ENCODE measurements around the gene DUSP5. TPM values are rescaled to one million over a fixed set of nuclear protein-coding genes. Genes with fewer than 3 reads are reported as not detected.

Gene DUSP5
- total RNA-seq, 4 donors from 2014 or later = 0.75 to 2.8 (median 2.5) TPM; not detected in 1

- Histone ChIP-seq H3K27ac (no peak overlapping the region), H3K27me3 (no peaks in the 10 kb centered on the region), H3K9me3 (no peaks in the 10 kb centered on the region), H3K4me3 (no peak overlapping the region), H3K36me3 (no peaks in the 10 kb centered on the region), H3K4me1 (no peaks in the 10 kb centered on the region)
- ATAC-seq (no peak), DNase-seq (no peak)
- in situ Hi-C loops (cut with MboI; ENCODE audit: low sequenced_read_pairs in 4 of 4) = no loop called here
- no peak for TF ChIP-seq POLR2A (IDR thresholded peaks at IDR 0.05)
- TF ChIP-seq, protein P1, sequence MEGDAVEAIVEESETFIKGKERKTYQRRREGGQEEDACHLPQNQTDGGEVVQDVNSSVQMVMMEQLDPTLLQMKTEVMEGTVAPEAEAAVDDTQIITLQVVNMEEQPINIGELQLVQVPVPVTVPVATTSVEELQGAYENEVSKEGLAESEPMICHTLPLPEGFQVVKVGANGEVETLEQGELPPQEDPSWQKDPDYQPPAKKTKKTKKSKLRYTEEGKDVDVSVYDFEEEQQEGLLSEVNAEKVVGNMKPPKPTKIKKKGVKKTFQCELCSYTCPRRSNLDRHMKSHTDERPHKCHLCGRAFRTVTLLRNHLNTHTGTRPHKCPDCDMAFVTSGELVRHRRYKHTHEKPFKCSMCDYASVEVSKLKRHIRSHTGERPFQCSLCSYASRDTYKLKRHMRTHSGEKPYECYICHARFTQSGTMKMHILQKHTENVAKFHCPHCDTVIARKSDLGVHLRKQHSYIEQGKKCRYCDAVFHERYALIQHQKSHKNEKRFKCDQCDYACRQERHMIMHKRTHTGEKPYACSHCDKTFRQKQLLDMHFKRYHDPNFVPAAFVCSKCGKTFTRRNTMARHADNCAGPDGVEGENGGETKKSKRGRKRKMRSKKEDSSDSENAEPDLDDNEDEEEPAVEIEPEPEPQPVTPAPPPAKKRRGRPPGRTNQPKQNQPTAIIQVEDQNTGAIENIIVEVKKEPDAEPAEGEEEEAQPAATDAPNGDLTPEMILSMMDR (IDR thresholded peaks at IDR 0.05 in 4 of 5, conservative IDR thresholded peaks at IDR 0.05 in 1 of 5) = no peak
- intact Hi-C loops (cut with DNase I; ENCODE audit: low total_unique reads) = no loop called here
These were observed 17.3 kb upstream of the DUSP5 start for GRCh38 chr10:110480387-110480786.

DNA sequence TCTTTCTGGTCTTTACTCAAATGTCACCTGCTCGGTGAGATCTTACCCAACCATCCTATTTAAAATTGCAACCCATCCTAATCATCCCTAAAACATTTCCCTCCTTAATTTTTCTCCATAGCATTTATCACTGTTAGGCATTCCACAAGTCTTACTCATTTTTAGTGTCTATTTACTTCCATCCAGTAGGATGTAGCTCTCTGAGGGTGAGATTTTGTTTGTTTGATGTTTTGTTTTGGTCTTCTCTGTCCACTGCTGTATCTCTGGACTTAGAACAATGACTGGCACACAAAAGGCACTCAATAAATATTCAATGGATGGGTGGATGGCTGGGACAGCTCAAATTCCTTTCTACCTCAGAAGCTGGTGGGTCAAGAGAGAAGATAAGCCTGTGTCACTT lies 15.8 kb upstream of the DUSP5 start:
- Histone ChIP-seq H3K27ac (no peak overlapping the region), H3K36me3 (no peaks in the 10 kb centered on the region), H3K4me1 (no peaks in the 10 kb centered on the region), H3K27me3 (no peaks in the 10 kb centered on the region), H3K9me3 (no peaks in the 10 kb centered on the region), H3K4me3 (no peak overlapping the region)
- in situ Hi-C loops (cut with MboI; ENCODE audit: low sequenced_read_pairs in 4 of 4) = no loop called here
- intact Hi-C loops (cut with DNase I; ENCODE audit: low total_unique reads) = no loop called here
- TF ChIP-seq POLR2A (IDR thresholded peaks at IDR 0.05) = no peak
- TF ChIP-seq, protein P1 (IDR thresholded peaks at IDR 0.05 in 4 of 5, conservative IDR thresholded peaks at IDR 0.05 in 1 of 5) = no peak
- DNase-seq = no peak
- no peak for ATAC-seq

- Histone ChIP-seq H3K36me3 (no peaks in the 10 kb centered on the region), H3K27me3 (no peaks in the 10 kb centered on the region), H3K4me3 (no peak overlapping the region), H3K4me1 (no peaks in the 10 kb centered on the region), H3K27ac (no peak overlapping the region), H3K9me3 (no peaks in the 10 kb centered on the region)
- intact Hi-C loops (cut with DNase I; ENCODE audit: low total_unique reads) (no loop called here), in situ Hi-C loops (cut with MboI; ENCODE audit: low sequenced_read_pairs in 4 of 4) (no loop called here)
- TF ChIP-seq, protein P1 (IDR thresholded peaks at IDR 0.05 in 4 of 5, conservative IDR thresholded peaks at IDR 0.05 in 1 of 5) = no peak
- TF ChIP-seq POLR2A (IDR thresholded peaks at IDR 0.05) = no peak
- DNase-seq (no peak), ATAC-seq (no peak)
These were observed 14.1 kb upstream of the DUSP5 start for GRCh38 chr10:110483633-110484032.

DNA sequence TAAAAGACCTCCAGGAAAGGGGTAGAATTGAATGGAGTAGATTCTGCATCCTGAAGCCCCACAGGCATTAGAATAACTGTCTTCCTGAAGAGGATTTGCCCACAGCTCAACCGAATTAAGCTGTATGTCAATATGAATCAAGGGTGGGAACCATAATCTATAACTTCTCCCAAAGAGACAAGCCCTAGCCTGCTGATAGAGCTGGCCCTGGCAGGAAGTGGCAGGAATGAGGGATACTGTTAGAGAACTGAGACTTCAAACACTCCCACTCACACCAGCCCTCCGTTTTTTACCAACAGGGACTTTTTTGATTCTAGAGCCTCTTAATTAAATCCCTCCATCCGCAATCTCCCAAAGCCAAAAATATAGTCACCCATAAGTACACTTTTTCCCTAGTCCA lies 12.2 kb upstream of the DUSP5 start:
- DNase-seq (no peak), ATAC-seq (no peak)
- no peak overlapping the region for H3K4me3 ChIP-seq
- no peaks in the 10 kb centered on the region for H3K36me3 ChIP-seq
- TF ChIP-seq, protein P1 (IDR thresholded peaks at IDR 0.05 in 4 of 5, conservative IDR thresholded peaks at IDR 0.05 in 1 of 5) = no peak
- TF ChIP-seq POLR2A (IDR thresholded peaks at IDR 0.05) = no peak
- H3K27ac ChIP-seq = no peak overlapping the region
- H3K27me3 ChIP-seq = no peaks in the 10 kb centered on the region
- no peaks in the 10 kb centered on the region for H3K4me1 ChIP-seq
- in situ Hi-C loops (cut with MboI; ENCODE audit: low sequenced_read_pairs in 4 of 4) (no loop called here), intact Hi-C loops (cut with DNase I; ENCODE audit: low total_unique reads) (no loop called here)
- H3K9me3 ChIP-seq = no peaks in the 10 kb centered on the region

GRCh38 chr10:110486680-110487410 lies 10.9 kb upstream of the DUSP5 start:
- DNase-seq (no peak), ATAC-seq (no peak)
- Histone ChIP-seq H3K9me3 (no peaks in the 10 kb centered on the region), H3K4me3 (no peak overlapping the region), H3K27me3 (no peaks in the 10 kb centered on the region), H3K27ac (no peak overlapping the region), H3K36me3 (no peaks in the 10 kb centered on the region), H3K4me1 (no peaks in the 10 kb centered on the region)
- TF ChIP-seq POLR2A (IDR thresholded peaks at IDR 0.05) = no peak
- TF ChIP-seq, protein P1 (IDR thresholded peaks at IDR 0.05 in 4 of 5, conservative IDR thresholded peaks at IDR 0.05 in 1 of 5) = no peak
- intact Hi-C loops (cut with DNase I; ENCODE audit: low total_unique reads) (no loop called here), in situ Hi-C loops (cut with MboI; ENCODE audit: low sequenced_read_pairs in 4 of 4) (no loop called here)
